DND-41 (cell line): ENCODE measurements around the gene CARMIL1.

Experiments
- CTCF ChIP-seq: IDR thresholded peaks from 2 replicates; pipeline ENCODE4 v1.5.1; 2012; ENCODE audit warnings: borderline replicate concordance, low read length, moderate library complexity, mild to moderate bottlenecking; ENCODE audit not compliant: poor library complexity, severe bottlenecking; ENCODE audit errors: extremely low read depth
- EZH2 ChIP-seq: IDR thresholded peaks from 3 replicates; pipeline ENCODE4 v1.6.1; 2012; ENCODE audit warnings: borderline replicate concordance, low read depth, mild to moderate bottlenecking, moderate library complexity, low read length, inconsistent platforms; ENCODE audit not compliant: severe bottlenecking

GRCh38 chr6:25544833-25545232 is 265.7 kb downstream of the CARMIL1 start:
- TF ChIP-seq EZH2 (no peak), CTCF (no peak)
